Stimulated activated CD8-positive, alpha-beta memory T cell treated with anti-CD3 and anti-CD28 coated beads, Interleukin-15, amount 100 ng/mL, for 48 hours (primary cell): ENCODE measurements around the gene CATSPER2.
"Not testable (repeated sequence)": the region's sequence is repeated elsewhere in the genome, so short reads cannot be mapped to it uniquely, and the experiment has no call there.

Source experiments
- DNase-seq, 2 donors: peaks; one replicate each; pipeline ENCODE4 v3.0.0-alpha.2; 2020; ENCODE audit warnings: low read depth in 2 of 2

The CATSPER2 gene

GRCh38 chr15:43648649-43649429 is at the start of gene CATSPER2:
TSS of gene CATSPER2 (minus strand) at chr15:43648844. CDS start at chr15:43648061, 783 bp downstream.
- DNase-seq = no peak

GRCh38 chr15:43693148-43694022 is 44.7 kb upstream of the CATSPER2 start, which contains the start of gene CKMT1A:
TSS of gene CKMT1A (plus strand) at chr15:43693859. CDS start at chr15:43694051, 192 bp downstream.
- not testable (repeated sequence) for DNase-seq

DNA sequence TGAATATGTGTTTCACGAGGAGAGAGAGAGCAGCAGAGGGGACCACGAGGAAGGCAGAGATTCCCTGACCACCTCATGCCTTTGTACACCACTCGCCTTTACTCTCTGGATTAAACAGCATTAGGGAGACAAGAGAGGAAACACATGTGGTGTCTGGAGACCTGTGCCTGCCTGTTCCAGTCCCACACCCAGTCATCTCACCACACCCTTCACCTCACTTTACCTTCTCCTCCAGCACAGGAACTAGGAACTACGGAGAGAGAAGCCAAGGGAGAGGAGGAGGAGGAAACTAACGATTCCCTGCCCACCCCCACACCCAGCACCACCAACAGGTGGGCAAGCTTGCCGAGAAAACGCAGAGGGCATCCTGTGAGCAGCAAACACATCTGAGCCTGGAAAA is 44.0 kb upstream of the CATSPER2 start:
- not testable (repeated sequence) for DNase-seq

- DNase-seq = not testable (repeated sequence)
These were observed 41.1 kb upstream of the CATSPER2 start for GRCh38 chr15:43689604-43690301.

DNA sequence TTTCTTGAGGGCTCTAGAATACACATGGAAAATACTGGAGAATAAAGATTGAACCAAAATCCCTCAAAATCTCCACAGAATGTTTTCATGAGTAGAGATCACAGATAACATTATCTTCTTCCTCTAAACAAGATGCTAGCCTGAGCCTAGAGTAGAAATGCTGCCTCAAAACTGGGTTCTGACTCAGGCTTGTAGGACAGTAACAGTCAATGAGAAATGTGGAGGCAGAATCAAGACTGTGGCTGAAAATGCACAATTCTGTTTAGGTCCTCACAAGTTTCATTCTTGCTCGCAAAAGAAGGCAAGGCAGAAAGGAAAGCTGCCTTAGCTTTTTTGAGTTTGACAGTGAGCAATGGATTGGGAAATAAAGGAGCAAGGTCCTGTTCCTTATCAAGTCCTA is 25.5 kb upstream of the CATSPER2 start:
- not testable (repeated sequence) for DNase-seq

- not testable (repeated sequence) for DNase-seq
These were observed 17.5 kb upstream of the CATSPER2 start for GRCh38 chr15:43666177-43666576.

DNA sequence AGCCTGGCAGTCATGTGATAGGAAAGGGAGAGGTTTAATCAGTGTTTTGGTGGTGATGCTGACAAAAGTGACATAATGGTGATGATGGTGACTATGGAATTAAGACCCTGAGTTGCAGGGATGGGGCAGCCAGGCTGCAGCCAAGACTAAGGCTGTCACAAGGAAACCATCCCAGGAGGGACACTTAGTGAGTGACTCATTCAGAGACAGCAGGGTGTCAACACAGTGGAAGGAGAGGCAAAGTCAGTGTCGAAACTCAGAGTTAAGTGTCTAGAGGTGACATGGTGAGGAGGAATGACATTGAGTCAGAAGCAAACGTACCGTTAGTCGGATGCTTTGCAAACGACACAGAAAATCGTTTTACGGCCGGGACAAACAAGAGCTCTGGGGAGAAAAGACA is 14.7 kb upstream of the CATSPER2 start:
- DNase-seq = not testable (repeated sequence)

DNA sequence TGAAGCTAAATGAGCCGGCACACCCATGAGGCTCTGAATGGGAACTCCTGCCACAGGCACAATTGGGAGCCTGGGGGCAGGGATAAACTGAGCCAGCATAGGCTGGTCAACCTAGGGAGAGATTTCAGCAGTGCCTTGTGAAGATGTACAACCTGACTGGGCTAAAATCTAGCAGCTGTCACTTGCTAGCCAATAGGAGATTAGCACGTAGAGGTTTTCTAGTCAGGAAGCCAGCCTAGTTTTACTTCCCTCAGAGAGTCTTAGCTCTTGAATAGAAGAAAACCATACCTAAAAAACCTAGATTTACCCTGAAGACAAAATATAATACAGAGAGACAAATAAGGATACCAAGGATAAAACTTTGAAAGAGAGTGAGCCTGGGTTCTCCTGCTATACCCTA is 13.6 kb upstream of the CATSPER2 start:
- not testable (repeated sequence) for DNase-seq

GRCh38 chr15:43659727-43660126 is 11.1 kb upstream of the CATSPER2 start:
- not testable (repeated sequence) for DNase-seq

DNA sequence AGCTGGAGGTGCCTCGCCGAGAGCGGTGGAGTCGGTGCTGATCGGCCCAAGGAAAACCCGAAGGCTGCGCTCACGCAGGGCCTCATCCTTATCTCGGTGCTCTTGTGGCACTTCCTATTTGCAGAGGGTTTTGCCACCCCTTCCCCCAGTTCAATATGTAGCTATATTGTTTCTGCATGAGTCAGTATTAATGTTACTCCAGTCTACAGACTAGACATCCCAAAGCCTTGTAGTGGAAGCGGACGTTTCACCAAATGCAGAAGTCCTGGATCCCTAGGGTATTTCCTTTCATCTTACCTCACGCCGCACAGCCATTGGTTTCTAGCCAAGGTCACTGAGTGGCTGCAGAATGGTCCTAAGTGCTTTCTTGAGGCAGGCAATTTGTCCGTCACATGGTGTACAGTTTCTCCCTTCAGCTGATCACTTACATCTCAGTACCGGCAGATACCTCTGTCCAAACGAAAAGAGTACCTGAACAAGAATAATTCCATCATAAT is 834 bp upstream of the CATSPER2 start:
- not testable (repeated sequence) for DNase-seq

- DNase-seq = not testable (repeated sequence)
These were observed 10.0 kb downstream of the CATSPER2 start for GRCh38 chr15:43638464-43639204.

DNA sequence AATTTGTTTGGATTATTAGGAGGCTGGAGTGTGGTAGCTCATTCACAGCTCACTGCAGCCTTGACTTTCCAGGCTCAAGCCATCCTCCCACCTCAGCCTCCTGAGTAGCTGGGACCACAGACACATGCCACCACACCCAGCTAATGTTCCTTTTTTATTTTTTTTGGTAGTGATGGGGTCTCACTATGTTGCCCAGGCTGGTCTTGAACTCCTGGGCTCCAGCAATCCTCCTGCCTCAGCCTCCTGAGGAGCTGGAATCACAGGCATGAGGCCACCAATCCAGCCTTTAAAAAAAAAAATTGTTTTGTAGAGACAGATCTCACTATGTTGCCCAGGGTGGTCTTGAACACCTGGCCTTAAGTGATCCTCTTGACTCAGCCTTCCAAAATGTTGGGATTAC is 21.7 kb downstream of the CATSPER2 start:
- DNase-seq = not testable (repeated sequence)

DNA sequence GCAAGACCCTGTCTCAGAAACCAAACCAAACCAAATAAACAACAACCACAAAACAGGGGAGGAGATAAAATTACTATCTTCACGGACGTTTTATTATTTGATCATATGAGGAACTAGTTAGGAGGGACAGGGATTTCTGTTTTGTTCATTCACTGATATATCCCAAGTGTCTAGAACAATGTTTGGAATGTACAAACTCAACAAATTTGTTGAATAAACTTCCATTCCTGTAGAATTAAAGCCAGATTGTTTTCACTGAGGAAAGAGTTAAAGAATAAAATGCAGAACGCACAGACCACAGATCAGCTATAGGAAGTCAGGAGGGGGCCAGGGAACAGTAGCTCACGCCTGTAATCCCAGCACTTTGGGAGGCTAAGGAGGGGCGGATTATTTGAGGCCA is 23.5 kb downstream of the CATSPER2 start:
- DNase-seq = no peak

- DNase-seq = not testable (repeated sequence)
These were observed 26.4 kb downstream of the CATSPER2 start for GRCh38 chr15:43622068-43622799.

GRCh38 chr15:43618700-43619099 is 29.9 kb downstream of the CATSPER2 start, which contains the start of gene STRC:
TSS of gene STRC (minus strand) at chr15:43618800. CDS start at chr15:43618722, 78 bp downstream.
- not testable (repeated sequence) for DNase-seq

DNA sequence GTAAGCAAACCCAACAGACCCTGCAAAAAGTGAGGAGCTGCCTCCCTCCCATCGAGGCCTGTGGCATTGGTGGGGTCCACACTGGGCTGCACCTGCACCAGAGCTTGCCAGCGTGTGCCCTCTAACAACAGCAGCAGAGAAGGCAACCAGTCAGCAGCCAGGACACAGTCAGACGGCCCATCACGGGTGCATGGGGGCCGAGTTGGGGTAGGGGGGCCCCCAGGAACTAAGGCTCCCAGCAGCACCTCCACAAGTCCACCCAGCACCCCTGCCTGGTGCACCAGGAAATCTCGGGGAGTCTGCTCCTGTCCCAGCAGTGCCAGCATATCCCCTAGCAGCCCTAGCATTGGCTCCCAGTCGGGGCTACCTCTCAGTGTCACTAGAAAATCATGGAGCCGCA is 30.9 kb downstream of the CATSPER2 start:
- not testable (repeated sequence) for DNase-seq

DNA sequence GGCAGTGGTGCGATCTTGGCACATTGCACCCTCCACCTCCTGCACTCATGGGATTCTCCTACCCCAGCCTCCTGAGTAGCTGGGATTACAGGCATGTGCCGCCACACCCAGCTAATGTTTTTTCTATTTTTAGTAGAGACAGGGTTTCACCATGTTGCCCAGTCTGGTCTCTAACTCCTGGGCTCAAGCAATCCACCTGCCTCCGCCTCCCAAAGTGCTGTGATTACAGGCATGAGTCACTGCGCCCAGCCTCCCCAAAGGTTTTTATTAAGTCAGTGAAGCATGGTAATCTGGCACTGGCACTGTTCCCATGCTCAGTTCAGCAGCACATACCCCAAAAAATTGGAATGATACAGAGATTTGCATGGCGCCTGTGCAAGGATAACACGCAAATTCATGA is 46.4 kb downstream of the CATSPER2 start:
- DNase-seq = not testable (repeated sequence)

GRCh38 chr15:43600200-43600599 is 48.4 kb downstream of the CATSPER2 start:
- not testable (repeated sequence) for DNase-seq

DNA sequence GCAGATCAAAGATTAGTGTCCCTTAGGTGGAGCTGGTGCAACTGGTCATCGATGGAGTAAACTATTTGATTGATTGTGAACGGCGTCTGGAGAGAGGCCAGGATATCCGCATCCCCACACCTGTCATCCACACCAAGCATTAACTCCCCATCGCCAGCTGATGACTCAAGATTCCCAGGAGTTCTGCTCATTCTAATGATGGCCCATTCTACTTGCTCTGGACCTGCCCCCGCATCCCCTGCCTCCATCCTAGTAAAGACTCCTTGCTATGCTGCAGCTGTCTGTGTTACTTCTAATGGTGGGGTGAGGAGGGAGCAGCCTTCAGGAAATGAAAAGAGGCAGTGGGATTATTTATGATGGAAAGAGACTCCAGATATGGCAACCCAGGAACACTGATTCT is 49.5 kb downstream of the CATSPER2 start:
- not testable (repeated sequence) for DNase-seq
